Hepatocyte (in vitro differentiated cells): ENCODE results near the gene WDR33. TPM values are rescaled to one million over a fixed set of nuclear protein-coding genes. Genes with fewer than 3 reads are reported as not detected.

Experiments used
- DNase-seq: peaks from one replicate; pipeline ENCODE4 v3.0.0-alpha.2; 2016; ENCODE audit warnings: low spot score
- H2AFZ ChIP-seq: fragments of 200-600 bp; sonication (generic); 2 replicates; pipeline ENCODE4 v1.6.0; 2016; ENCODE audit warnings: antibody characterized with exemption, mild to moderate bottlenecking
- H3K27ac ChIP-seq: fragments of 200-600 bp; sonication (generic); 2 replicates; pipeline ENCODE4 v1.5.1; 2016; ENCODE audit warnings: mild to moderate bottlenecking
- H3K27me3 ChIP-seq: fragments of 200-600 bp; sonication (generic); 2 replicates; pipeline ENCODE4 v1.6.1; 2016
- H3K36me3 ChIP-seq: fragments of 200-600 bp; sonication (generic); replicated peaks from 2 replicates; pipeline ENCODE4 v1.5.1; 2016; ENCODE audit warnings: low read depth; ENCODE audit not compliant: insufficient read depth
- H3K4me1 ChIP-seq: fragments of 200-600 bp; sonication (generic); 2 replicates; pipeline ENCODE4 v1.5.1; 2016; ENCODE audit warnings: mild to moderate bottlenecking, moderate library complexity; ENCODE audit not compliant: insufficient read depth
- H3K4me2 ChIP-seq: fragments of 200-600 bp; sonication (generic); 2 replicates; pipeline ENCODE4 v1.6.0; 2016
- H3K4me3 ChIP-seq: fragments of 200-600 bp; sonication (generic); 2 replicates; pipeline ENCODE4 v1.5.1; 2016; ENCODE audit warnings: mild to moderate bottlenecking
- H3K79me2 ChIP-seq: fragments of 200-600 bp; sonication (generic); 2 replicates; pipeline ENCODE4 v1.6.0; 2017; ENCODE audit warnings: mild to moderate bottlenecking
- H3K9me2 ChIP-seq: fragments of 200-600 bp; sonication (generic); replicated peaks from 2 replicates; pipeline ENCODE4 v1.6.0; 2017; ENCODE audit warnings: mild to moderate bottlenecking; ENCODE audit not compliant: insufficient read depth
- H3K9me3 ChIP-seq: fragments of 200-600 bp; sonication (generic); 2 replicates; pipeline ENCODE4 v1.5.1; 2016; ENCODE audit warnings: low read depth, mild to moderate bottlenecking
- H4K20me1 ChIP-seq: fragments of 200-600 bp; sonication (generic); 2 replicates; pipeline ENCODE4 v1.6.0; 2016; ENCODE audit warnings: mild to moderate bottlenecking; ENCODE audit not compliant: insufficient read depth, poor library complexity, severe bottlenecking
- CTCF ChIP-seq: fragments of 200-600 bp; sonication (generic); IDR thresholded peaks from 2 replicates; pipeline ENCODE4 v1.5.1; 2016; ENCODE audit warnings: antibody characterized with exemption, mild to moderate bottlenecking; ENCODE audit not compliant: poor library complexity
- EZH2 ChIP-seq: fragments of 200-600 bp; sonication (generic); IDR thresholded peaks from 2 replicates; pipeline ENCODE4 v1.6.1; 2016; ENCODE audit warnings: antibody characterized with exemption, mild to moderate bottlenecking, borderline replicate concordance
- EZH2phosphoT487 ChIP-seq: fragments of 200-600 bp; sonication (generic); IDR thresholded peaks from one replicate; pipeline ENCODE4 v1.6.1; 2018; ENCODE audit warnings: antibody characterized with exemption, mild to moderate bottlenecking, low read depth, moderate library complexity; ENCODE audit not compliant: unreplicated experiment, severe bottlenecking
- WGBS: methylation state at CpG from one replicate; pipeline ENCODE4 v1.1.6; 2016; ENCODE audit warnings: low lambda C conversion rate; ENCODE audit errors: missing lambda C conversion rate; 5-methylcytosine and 5-hydroxymethylcytosine counted together
- polyA plus RNA-seq: library from polyadenylated mRNA; unstranded; fragments of >200 nt; fragmentation: Nextera tagmentation; extraction: Ambion mirVana; gene quantifications from 2 replicates; pipeline ENCODE4 v1.2.1, GENCODE V29; 2016
- total RNA-seq: library from RNA; depleted of rRNA; stranded (reverse); fragments of >200 nt; gene quantifications from 2 replicates; pipeline ENCODE4 v1.2.3, GENCODE V29; 2014

Gene WDR33
- total and polyA plus RNA-seq, 2 experiments from 2014 or later: 43.3 to 47.5 TPM

- peaks cover 6% of the 10 kb centered on the region for H3K79me2 ChIP-seq
- no peak overlapping the region for H3K4me3 ChIP-seq
- H3K27me3 ChIP-seq: no peaks in the 10 kb centered on the region
- no peak overlapping the region for H2AFZ ChIP-seq
- DNase-seq: no peak
- TF ChIP-seq EZH2phosphoT487 (no peak), EZH2 (no peak), CTCF (no peak)
- no peaks in the 10 kb centered on the region for H4K20me1 ChIP-seq
- H3K36me3 ChIP-seq: no peaks in the 10 kb centered on the region
- no peak overlapping the region for H3K27ac ChIP-seq
- H3K4me2 ChIP-seq: no peak overlapping the region
- no peaks in the 10 kb centered on the region for H3K4me1 ChIP-seq
- H3K9me3 ChIP-seq: no peaks in the 10 kb centered on the region
- 97% methylated on average over 4 of the region's 4 CpGs for WGBS
- H3K9me2 ChIP-seq: no peaks in the 10 kb centered on the region
Observed at GRCh38 chr2:127844973-127845372, 34.0 kb upstream of the WDR33 start.

- Histone ChIP-seq H3K9me3 (no peaks in the 10 kb centered on the region), H4K20me1 (no peaks in the 10 kb centered on the region), H3K4me3 (no peak overlapping the region), H3K79me2 (no peaks in the 10 kb centered on the region), H3K36me3 (no peaks in the 10 kb centered on the region), H2AFZ (no peak overlapping the region), H3K27ac (no peak overlapping the region), H3K9me2 (no peaks in the 10 kb centered on the region), H3K4me2 (no peak overlapping the region), H3K27me3 (no peaks in the 10 kb centered on the region), H3K4me1 (no peaks in the 10 kb centered on the region)
- no peak for DNase-seq
- WGBS: 95% methylated on average over 6 of the region's 6 CpGs
- no peak for TF ChIP-seq CTCF
- TF ChIP-seq EZH2: no peak
- no peak for TF ChIP-seq EZH2phosphoT487
Observed at GRCh38 chr2:127843677-127844076, 32.7 kb upstream of the WDR33 start.

GRCh38 chr2:127841466-127842178 is 30.7 kb upstream of the WDR33 start:
- Histone ChIP-seq H3K4me2 (no peak overlapping the region), H3K4me3 (no peak overlapping the region), H2AFZ (no peak overlapping the region), H3K9me3 (no peaks in the 10 kb centered on the region), H3K27me3 (no peaks in the 10 kb centered on the region), H3K9me2 (no peaks in the 10 kb centered on the region), H3K36me3 (no peaks in the 10 kb centered on the region), H3K27ac (no peak overlapping the region), H3K79me2 (no peaks in the 10 kb centered on the region), H3K4me1 (no peaks in the 10 kb centered on the region), H4K20me1 (no peaks in the 10 kb centered on the region)
- DNase-seq: no peak
- 92% methylated on average over 20 of the region's 20 CpGs for WGBS
- TF ChIP-seq EZH2 (no peak), EZH2phosphoT487 (no peak), CTCF (no peak)
